Measurements from ENCODE around the gene WDR11. TPM values are rescaled to one million over a fixed set of nuclear protein-coding genes. Genes with fewer than 3 reads are reported as not detected.

The WDR11 gene
- total and polyA plus RNA-seq, 4 experiments from 2014 or later: 15.3 to 54.6 (median 34.3) TPM

- no peak for DNase-seq
- intact Hi-C loops (cut with micrococcal nuclease): no loop called here
- peaks cover 0 to 3% (median 0%) of the 10 kb centered on the region in 8 donors for H3K9me3 Mint-ChIP-seq
- POLR2A ChIA-PET (ENCODE audit: partially characterized antibody): no interaction called here
- peaks cover 44 to 59% of the 10 kb centered on the region in 2 donors for H3K36me3 Mint-ChIP-seq
- H3K27ac Mint-ChIP-seq: no peak overlapping the region
- Histone ChIP-seq H3K4me1 (ENCODE audit: insufficient read depth, low read length) (no peaks in the 10 kb centered on the region), H3K27me3 (ENCODE audit: insufficient read depth, low read length) (no peaks in the 10 kb centered on the region), H3K36me3 (ENCODE audit: insufficient read depth, low read length) (peaks cover 14% of the 10 kb centered on the region), H3K27ac (ENCODE audit: low read depth, low read length) (no peak overlapping the region), H3K9me3 (ENCODE audit: control insufficient read depth in 1 of 2, low read length in 2 of 2) (no peaks in the 10 kb centered on the region), H3K4me3 (ENCODE audit: low read length in 2 of 2) (no peak overlapping the region)
- no peaks in the 10 kb centered on the region for H3K27me3 Mint-ChIP-seq
- H3K4me3 Mint-ChIP-seq: no peak overlapping the region
- CTCF ChIA-PET (ENCODE audit: partially characterized antibody): no interaction called here
- H3K4me1 Mint-ChIP-seq: peaks cover 0 to 3% (median 0%) of the 10 kb centered on the region in 4 donors
Measured at GRCh38 chr10:120873741-120874140, 22.6 kb downstream of the WDR11 start.

- Histone ChIP-seq H3K27ac (ENCODE audit: low read depth, low read length) (no peak overlapping the region), H3K4me1 (ENCODE audit: insufficient read depth, low read length) (no peaks in the 10 kb centered on the region), H3K4me3 (ENCODE audit: low read length in 2 of 2) (no peak overlapping the region), H3K27me3 (ENCODE audit: insufficient read depth, low read length) (no peaks in the 10 kb centered on the region), H3K9me3 (ENCODE audit: control insufficient read depth in 1 of 2, low read length in 2 of 2) (no peaks in the 10 kb centered on the region), H3K36me3 (ENCODE audit: insufficient read depth, low read length) (peaks cover 18% of the 10 kb centered on the region)
- H3K36me3 Mint-ChIP-seq: peaks cover 57 to 64% of the 10 kb centered on the region in 2 donors
- ChIA-PET POLR2A (ENCODE audit: partially characterized antibody) (no interaction called here), CTCF (ENCODE audit: partially characterized antibody) (no interaction called here)
- intact Hi-C loops (cut with micrococcal nuclease): no loop called here
- no peak overlapping the region for H3K4me3 Mint-ChIP-seq
- H3K27ac Mint-ChIP-seq: no peak overlapping the region
- no peaks in the 10 kb centered on the region for H3K27me3 Mint-ChIP-seq
- H3K4me1 Mint-ChIP-seq: no peaks in the 10 kb centered on the region
- no peak for DNase-seq
- no peaks in the 10 kb centered on the region for H3K9me3 Mint-ChIP-seq
Measured at GRCh38 chr10:120883071-120883470, 31.9 kb downstream of the WDR11 start.

- Histone ChIP-seq H3K27me3 (ENCODE audit: insufficient read depth, low read length) (no peaks in the 10 kb centered on the region), H3K4me1 (ENCODE audit: insufficient read depth, low read length) (no peaks in the 10 kb centered on the region), H3K9me3 (ENCODE audit: control insufficient read depth in 1 of 2, low read length in 2 of 2) (no peaks in the 10 kb centered on the region), H3K36me3 (ENCODE audit: insufficient read depth, low read length) (peaks cover 21% of the 10 kb centered on the region), H3K4me3 (ENCODE audit: low read length in 2 of 2) (no peak overlapping the region), H3K27ac (ENCODE audit: low read depth, low read length) (no peak overlapping the region)
- no peak for DNase-seq
- Mint-ChIP-seq H3K27me3 (no peaks in the 10 kb centered on the region), H3K4me3 (no peak overlapping the region), H3K9me3 (peaks cover 0 to under 1% (median 0%) of the 10 kb centered on the region in 8 donors), H3K27ac (no peak overlapping the region), H3K36me3 (peaks cover 70 to 76% of the 10 kb centered on the region in 2 donors), H3K4me1 (no peaks in the 10 kb centered on the region)
- intact Hi-C loops (cut with micrococcal nuclease): no loop called here
- CTCF ChIA-PET (ENCODE audit: partially characterized antibody): no interaction called here
- POLR2A ChIA-PET (ENCODE audit: partially characterized antibody): no interaction called here
Measured at GRCh38 chr10:120887482-120887881, 36.3 kb downstream of the WDR11 start.

- H3K36me3 ChIP-seq (ENCODE audit: insufficient read depth, low read length): peaks cover 8% of the 10 kb centered on the region
- intact Hi-C loops (cut with micrococcal nuclease): no loop called here
- H3K4me3 ChIP-seq (ENCODE audit: low read length in 2 of 2): no peak overlapping the region
- no peaks in the 10 kb centered on the region for H3K9me3 ChIP-seq (ENCODE audit: control insufficient read depth in 1 of 2, low read length in 2 of 2)
- no peak overlapping the region for H3K4me3 Mint-ChIP-seq
- peak overlapping the region in 1 of 7 donors; percentile 57 for H3K27ac Mint-ChIP-seq
- DNase-seq: no peak
- no peaks in the 10 kb centered on the region for H3K27me3 ChIP-seq (ENCODE audit: insufficient read depth, low read length)
- peaks cover 3 to 6% (median 4%) of the 10 kb centered on the region in 4 donors for H3K4me1 Mint-ChIP-seq
- ChIA-PET CTCF (ENCODE audit: partially characterized antibody) (no interaction called here), POLR2A (ENCODE audit: partially characterized antibody) (no interaction called here)
- H3K27me3 Mint-ChIP-seq: no peaks in the 10 kb centered on the region
- H3K36me3 Mint-ChIP-seq: peaks cover 66 to 77% of the 10 kb centered on the region in 2 donors
- peaks cover 0 to 2% (median 0%) of the 10 kb centered on the region in 8 donors for H3K9me3 Mint-ChIP-seq
- H3K4me1 ChIP-seq (ENCODE audit: insufficient read depth, low read length): no peaks in the 10 kb centered on the region
- no peak overlapping the region for H3K27ac ChIP-seq (ENCODE audit: low read depth, low read length)
Measured at GRCh38 chr10:120891365-120891764, 40.2 kb downstream of the WDR11 start.

GRCh38 chr10:120894556-120894955 lies 43.4 kb downstream of the WDR11 start:
- POLR2A ChIA-PET (ENCODE audit: partially characterized antibody): no interaction called here
- peaks cover 61 to 67% of the 10 kb centered on the region in 2 donors for H3K36me3 Mint-ChIP-seq
- H3K27ac Mint-ChIP-seq: no peak overlapping the region
- CTCF ChIA-PET (ENCODE audit: partially characterized antibody): interaction anchor here (0.6 kb wide), 1 partner anchor 36 kb away, joined by 3 read pairs; no protein-coding TSS in a partner anchor
- no peak overlapping the region for H3K27ac ChIP-seq (ENCODE audit: low read depth, low read length)
- no peaks in the 10 kb centered on the region for H3K27me3 Mint-ChIP-seq
- intact Hi-C loops (cut with micrococcal nuclease): no loop called here
- H3K9me3 ChIP-seq (ENCODE audit: control insufficient read depth in 1 of 2, low read length in 2 of 2): no peaks in the 10 kb centered on the region
- H3K36me3 ChIP-seq (ENCODE audit: insufficient read depth, low read length): peaks cover 6% of the 10 kb centered on the region
- H3K27me3 ChIP-seq (ENCODE audit: insufficient read depth, low read length): no peaks in the 10 kb centered on the region
- DNase-seq: no peak
- H3K4me1 Mint-ChIP-seq: peaks cover 6 to 17% (median 12%) of the 10 kb centered on the region in 4 donors
- H3K4me1 ChIP-seq (ENCODE audit: insufficient read depth, low read length): no peaks in the 10 kb centered on the region
- peaks cover 0 to 3% (median 0%) of the 10 kb centered on the region in 8 donors for H3K9me3 Mint-ChIP-seq
- H3K4me3 Mint-ChIP-seq: no peak overlapping the region
- H3K4me3 ChIP-seq (ENCODE audit: low read length in 2 of 2): no peak overlapping the region

DNA sequence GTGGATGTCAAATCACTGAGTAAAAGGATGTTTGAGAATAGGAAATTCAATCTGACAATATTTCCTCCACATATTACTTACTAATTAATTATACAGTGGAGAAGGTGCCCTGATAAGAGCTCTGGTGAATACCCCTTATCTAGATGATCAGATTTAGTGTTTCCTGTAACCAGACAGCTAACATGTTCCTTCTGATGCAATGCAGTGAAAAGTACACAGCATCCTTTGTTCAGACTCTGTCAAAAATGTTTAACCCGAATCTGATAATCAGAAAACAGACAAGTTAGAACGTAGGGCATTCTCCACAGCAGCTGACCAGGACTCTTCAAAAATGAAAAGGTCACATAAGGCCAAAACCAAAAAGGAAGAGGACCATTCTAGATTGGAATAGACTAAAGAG lies 46.2 kb downstream of the WDR11 start:
- no peaks in the 10 kb centered on the region for H3K9me3 ChIP-seq (ENCODE audit: control insufficient read depth in 1 of 2, low read length in 2 of 2)
- no peak overlapping the region for H3K4me3 ChIP-seq (ENCODE audit: low read length in 2 of 2)
- peaks cover 6 to 17% (median 12%) of the 10 kb centered on the region in 4 donors for H3K4me1 Mint-ChIP-seq
- no peak for DNase-seq
- no peaks in the 10 kb centered on the region for H3K27me3 Mint-ChIP-seq
- no peak overlapping the region for H3K27ac Mint-ChIP-seq
- no peak overlapping the region for H3K27ac ChIP-seq (ENCODE audit: low read depth, low read length)
- no peak overlapping the region for H3K4me3 Mint-ChIP-seq
- H3K9me3 Mint-ChIP-seq: peaks cover 0 to 3% (median 0%) of the 10 kb centered on the region in 8 donors
- ChIA-PET CTCF (ENCODE audit: partially characterized antibody) (interaction anchor here (0.9 kb wide), 1 partner anchor 46 kb away, joined by 3 read pairs; no protein-coding TSS in a partner anchor), POLR2A (ENCODE audit: partially characterized antibody) (no interaction called here)
- no peaks in the 10 kb centered on the region for H3K27me3 ChIP-seq (ENCODE audit: insufficient read depth, low read length)
- no peaks in the 10 kb centered on the region for H3K4me1 ChIP-seq (ENCODE audit: insufficient read depth, low read length)
- intact Hi-C loops (cut with micrococcal nuclease): no loop called here
- H3K36me3 Mint-ChIP-seq: peaks cover 64 to 65% of the 10 kb centered on the region in 2 donors
- peaks cover 14% of the 10 kb centered on the region for H3K36me3 ChIP-seq (ENCODE audit: insufficient read depth, low read length)

- ChIA-PET CTCF (ENCODE audit: partially characterized antibody) (no interaction called here), POLR2A (ENCODE audit: partially characterized antibody) (no interaction called here)
- Histone ChIP-seq H3K36me3 (ENCODE audit: insufficient read depth, low read length) (peaks cover 55% of the 10 kb centered on the region), H3K27me3 (ENCODE audit: insufficient read depth, low read length) (no peaks in the 10 kb centered on the region), H3K4me3 (ENCODE audit: low read length in 2 of 2) (no peak overlapping the region), H3K4me1 (ENCODE audit: insufficient read depth, low read length) (no peaks in the 10 kb centered on the region), H3K9me3 (ENCODE audit: control insufficient read depth in 1 of 2, low read length in 2 of 2) (no peaks in the 10 kb centered on the region), H3K27ac (ENCODE audit: low read depth, low read length) (no peak overlapping the region)
- Mint-ChIP-seq H3K9me3 (peaks cover 0 to 35% (median 14%) of the 10 kb centered on the region in 8 donors), H3K4me3 (no peak overlapping the region), H3K27ac (no peak overlapping the region), H3K27me3 (no peaks in the 10 kb centered on the region), H3K36me3 (peaks cover 89 to 96% of the 10 kb centered on the region in 2 donors), H3K4me1 (no peaks in the 10 kb centered on the region)
- intact Hi-C loops (cut with micrococcal nuclease): no loop called here
- no peak for DNase-seq
Measured at GRCh38 chr10:120905268-120905667, 54.1 kb downstream of the WDR11 start.
